GM12892 (cell line): ENCODE measurements around the gene ZFP64.
A peak's percentile ranks its signal among the peaks of the same experiment; 100 is the strongest.

Experiments used
- DNase-seq: peaks from one replicate; pipeline ENCODE4 v3.0.0; 2011; ENCODE audit not compliant: insufficient read length
- FAIRE-seq: peaks from 2 replicates; lab custom pipeline; 2011; peaks lifted over from hg19 to GRCh38; lab: Jason Lieb, UNC
- POLR2A ChIP-seq: IDR thresholded peaks from 2 replicates; pipeline ENCODE4 v1.6.1; 2011; ENCODE audit warnings: low read depth, low read length, control low read depth
- POLR2AphosphoS5 ChIP-seq: IDR thresholded peaks from 2 replicates; pipeline ENCODE4 v1.6.1; 2011; ENCODE audit warnings: low read depth, low read length, control low read depth
- TAF1 ChIP-seq: IDR thresholded peaks from 2 replicates; pipeline ENCODE4 v1.6.1; 2011; ENCODE audit warnings: low read depth, mild to moderate bottlenecking, control low read depth, low read length, borderline replicate concordance

Gene ZFP64

DNA sequence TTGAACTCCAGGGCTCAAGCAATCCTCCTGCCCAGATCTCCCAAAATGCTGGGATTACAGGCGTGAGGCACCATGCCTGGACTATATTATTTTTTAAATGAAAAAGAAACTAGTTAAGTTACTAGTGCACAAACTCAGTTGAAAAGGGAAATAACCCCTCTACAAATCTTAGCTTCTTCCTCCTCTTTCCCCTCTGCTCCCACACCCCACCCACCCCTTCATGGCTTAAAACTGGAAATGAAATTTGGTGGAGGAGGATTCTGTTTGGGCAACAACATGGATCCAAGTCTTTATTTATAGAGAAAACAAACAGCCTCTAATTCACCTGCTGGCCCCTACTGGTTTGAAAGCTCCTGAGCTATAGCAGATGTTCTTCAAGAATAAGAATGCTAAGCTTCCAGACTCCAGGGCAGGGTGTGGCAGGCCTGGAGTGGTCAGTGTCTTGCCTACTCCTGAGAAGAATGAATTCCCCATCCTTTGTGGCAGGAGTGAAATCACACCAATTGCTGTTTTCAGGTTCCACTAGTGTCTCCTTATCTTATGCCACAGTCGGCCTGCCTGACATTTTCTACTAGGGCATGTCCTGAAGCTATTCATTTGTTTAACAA is 73.5 kb downstream of the ZFP64 start:
- DNase-seq (no peak), FAIRE-seq (no peak)
- TF ChIP-seq POLR2AphosphoS5 (no peak), POLR2A (no peak), TAF1 (no peak)

- FAIRE-seq: no peak
Measured at GRCh38 chr20:52110456-52110855, 81.1 kb downstream of the ZFP64 start.

DNA sequence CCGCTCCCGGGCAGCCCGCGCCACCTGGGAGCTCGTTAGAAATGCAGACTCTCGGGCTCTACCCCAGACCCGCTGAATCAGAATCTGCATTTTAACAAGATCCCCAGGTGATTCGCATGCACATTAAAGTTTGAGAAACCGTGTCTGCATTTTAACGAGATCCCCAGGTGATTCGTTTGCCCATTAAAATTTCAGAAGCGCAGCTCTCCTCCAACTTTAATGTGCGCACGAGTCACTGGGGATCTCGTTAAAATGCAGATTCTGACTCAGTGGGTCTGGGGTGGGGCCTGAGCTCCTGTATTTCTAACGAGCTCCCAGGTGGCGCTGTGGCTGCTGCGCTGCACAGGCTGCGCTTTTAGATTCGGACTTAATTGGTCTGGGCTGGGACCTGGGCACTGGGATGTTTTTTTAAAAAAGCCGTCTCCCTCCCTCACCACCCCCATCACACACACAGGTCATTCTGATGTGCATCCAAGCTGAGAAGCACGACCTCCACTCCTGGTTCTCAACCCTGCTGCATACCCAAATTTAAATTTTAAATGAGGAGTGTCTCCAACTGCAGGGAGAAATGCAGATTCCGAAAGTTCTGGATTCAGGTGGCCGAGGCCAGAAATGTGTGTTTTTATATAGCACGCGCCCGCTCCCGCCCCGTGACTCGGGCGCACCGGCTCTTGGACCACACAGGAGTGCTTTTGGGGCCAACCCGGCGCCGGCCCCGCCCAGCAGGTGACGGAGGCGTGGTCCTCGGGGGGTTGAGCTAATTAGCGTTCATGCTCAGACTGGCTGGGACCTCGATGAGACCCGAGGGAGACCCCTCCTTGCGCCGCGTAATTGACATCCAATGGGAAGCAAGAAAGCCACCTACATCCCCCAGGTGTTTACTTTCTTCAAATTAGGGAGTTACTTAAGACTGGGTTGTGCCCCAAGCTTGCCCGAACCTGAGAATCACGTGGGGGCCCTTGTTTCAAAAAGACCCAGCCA is 85.8 kb downstream of the ZFP64 start:
- TF ChIP-seq POLR2A: no peak
- no peak for TF ChIP-seq TAF1
- TF ChIP-seq POLR2AphosphoS5: no peak
- FAIRE-seq (no peak), DNase-seq (no peak)

More at GRCh38 chr20:52110456-52110855, 81.1 kb downstream of the ZFP64 start:
- no peak for TF ChIP-seq POLR2A
- no peak for TF ChIP-seq TAF1
- no peak for TF ChIP-seq POLR2AphosphoS5
- no peak for DNase-seq

GRCh38 chr20:52104546-52105441 is 86.8 kb downstream of the ZFP64 start:
- TF ChIP-seq POLR2A: no peak
- no peak for TF ChIP-seq POLR2AphosphoS5
- TF ChIP-seq TAF1: no peak
- DNase-seq (peak; percentile 27), FAIRE-seq (no peak)

DNA sequence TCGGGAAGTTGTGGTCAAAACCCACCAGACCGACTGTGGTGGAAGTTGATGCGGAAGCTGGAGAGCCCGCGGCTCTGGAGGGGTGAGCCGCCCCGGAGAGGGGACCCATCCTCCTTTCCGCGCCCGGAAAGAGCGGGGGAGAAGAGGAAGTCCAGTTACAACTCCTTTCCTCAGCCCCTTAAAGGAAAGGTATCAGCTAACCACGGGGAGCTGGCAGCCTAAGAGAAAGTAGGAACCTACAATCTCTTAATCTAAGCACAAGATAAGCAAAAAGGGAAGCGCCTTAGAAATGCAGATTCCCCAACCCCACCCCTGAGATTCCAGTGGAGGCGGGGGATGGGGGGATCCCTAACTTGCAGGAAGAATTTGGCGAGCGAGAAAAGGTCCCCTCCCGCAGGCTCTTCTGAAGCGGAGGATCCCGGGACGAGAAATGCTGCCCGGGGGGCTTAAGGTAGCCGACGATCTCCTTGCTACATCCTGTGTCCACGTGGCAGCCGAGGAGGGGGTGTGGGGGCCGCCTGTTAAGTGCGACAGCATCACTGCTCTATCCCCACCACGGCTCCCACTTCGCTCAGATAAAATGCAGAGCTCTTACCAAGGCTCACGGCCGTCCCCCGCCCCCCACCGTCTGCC is 87.5 kb downstream of the ZFP64 start:
- FAIRE-seq (no peak), DNase-seq (peak; percentile 27)
- TF ChIP-seq POLR2AphosphoS5 (no peak), TAF1 (no peak), POLR2A (no peak)

DNA sequence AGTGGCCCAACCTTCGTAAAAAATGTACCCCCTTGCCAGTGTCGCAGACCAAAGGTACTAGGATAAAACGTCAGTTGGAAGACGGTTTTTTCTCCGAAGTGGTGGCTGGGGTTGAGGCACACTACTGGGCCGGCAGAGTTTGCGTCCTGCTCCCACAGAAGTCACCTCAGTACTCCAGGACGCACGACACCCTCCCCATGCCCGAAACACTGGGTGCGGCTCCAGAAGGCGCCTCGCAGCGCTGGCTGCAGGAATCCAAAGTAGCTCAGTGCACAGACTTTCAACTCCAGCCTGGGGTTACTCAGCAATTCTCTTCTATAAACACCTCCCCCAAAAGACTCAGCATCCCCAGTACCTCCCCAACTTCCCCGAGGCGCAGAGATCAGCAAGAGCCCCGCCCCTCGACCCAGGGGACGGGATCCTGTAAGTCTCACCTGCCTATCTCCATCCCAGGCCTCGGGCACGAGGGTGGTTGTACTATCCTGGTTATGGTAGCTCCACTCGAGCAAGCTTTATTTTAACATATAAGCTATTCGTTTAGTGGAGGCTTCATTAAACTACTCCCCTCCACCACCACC is 88.2 kb downstream of the ZFP64 start:
- DNase-seq: peak; percentile 27
- FAIRE-seq: no peak
- TF ChIP-seq POLR2AphosphoS5: no peak
- TF ChIP-seq POLR2A: no peak
- no peak for TF ChIP-seq TAF1

- FAIRE-seq (no peak), DNase-seq (no peak)
- TF ChIP-seq TAF1 (no peak), POLR2AphosphoS5 (no peak), POLR2A (no peak)
Measured at GRCh38 chr20:52102559-52102958, 89.0 kb downstream of the ZFP64 start.

DNA sequence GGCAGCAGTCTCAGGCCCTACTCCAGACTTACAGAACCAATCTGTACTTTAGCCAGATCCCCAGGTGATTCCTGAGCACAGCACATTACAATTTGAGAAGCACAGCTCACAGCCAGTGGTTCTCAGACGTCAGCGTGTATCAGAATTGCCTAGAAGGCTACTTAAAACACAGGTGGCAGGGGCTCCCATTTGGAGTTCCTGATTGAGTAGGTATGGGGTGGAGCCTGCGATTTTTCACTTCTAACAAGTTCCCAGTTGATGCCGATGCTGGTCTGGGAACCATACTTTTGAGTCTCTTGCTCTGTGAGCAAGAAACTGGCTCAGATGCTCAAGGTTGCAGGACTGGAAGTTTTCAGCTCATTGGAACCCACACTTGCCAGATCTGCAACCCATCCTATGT is 89.5 kb downstream of the ZFP64 start:
- DNase-seq (no peak), FAIRE-seq (no peak)
- no peak for TF ChIP-seq POLR2A
- TF ChIP-seq POLR2AphosphoS5: no peak
- TF ChIP-seq TAF1: no peak
